Activated effector memory CD4-positive, alpha-beta T cell treated with Interleukin-2 at 50 U/mL for 16 hours (primary cell): ENCODE data around the gene SLC34A2.
"Not testable (repeated sequence)": the region's sequence is repeated elsewhere in the genome, so short reads cannot be mapped to it uniquely, and the experiment has no call there.

ENCODE experiments used
- DNase-seq: peaks from one replicate; pipeline ENCODE4 v3.0.0-alpha.2; 2020

Gene SLC34A2, protein sequence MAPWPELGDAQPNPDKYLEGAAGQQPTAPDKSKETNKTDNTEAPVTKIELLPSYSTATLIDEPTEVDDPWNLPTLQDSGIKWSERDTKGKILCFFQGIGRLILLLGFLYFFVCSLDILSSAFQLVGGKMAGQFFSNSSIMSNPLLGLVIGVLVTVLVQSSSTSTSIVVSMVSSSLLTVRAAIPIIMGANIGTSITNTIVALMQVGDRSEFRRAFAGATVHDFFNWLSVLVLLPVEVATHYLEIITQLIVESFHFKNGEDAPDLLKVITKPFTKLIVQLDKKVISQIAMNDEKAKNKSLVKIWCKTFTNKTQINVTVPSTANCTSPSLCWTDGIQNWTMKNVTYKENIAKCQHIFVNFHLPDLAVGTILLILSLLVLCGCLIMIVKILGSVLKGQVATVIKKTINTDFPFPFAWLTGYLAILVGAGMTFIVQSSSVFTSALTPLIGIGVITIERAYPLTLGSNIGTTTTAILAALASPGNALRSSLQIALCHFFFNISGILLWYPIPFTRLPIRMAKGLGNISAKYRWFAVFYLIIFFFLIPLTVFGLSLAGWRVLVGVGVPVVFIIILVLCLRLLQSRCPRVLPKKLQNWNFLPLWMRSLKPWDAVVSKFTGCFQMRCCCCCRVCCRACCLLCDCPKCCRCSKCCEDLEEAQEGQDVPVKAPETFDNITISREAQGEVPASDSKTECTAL

DNA sequence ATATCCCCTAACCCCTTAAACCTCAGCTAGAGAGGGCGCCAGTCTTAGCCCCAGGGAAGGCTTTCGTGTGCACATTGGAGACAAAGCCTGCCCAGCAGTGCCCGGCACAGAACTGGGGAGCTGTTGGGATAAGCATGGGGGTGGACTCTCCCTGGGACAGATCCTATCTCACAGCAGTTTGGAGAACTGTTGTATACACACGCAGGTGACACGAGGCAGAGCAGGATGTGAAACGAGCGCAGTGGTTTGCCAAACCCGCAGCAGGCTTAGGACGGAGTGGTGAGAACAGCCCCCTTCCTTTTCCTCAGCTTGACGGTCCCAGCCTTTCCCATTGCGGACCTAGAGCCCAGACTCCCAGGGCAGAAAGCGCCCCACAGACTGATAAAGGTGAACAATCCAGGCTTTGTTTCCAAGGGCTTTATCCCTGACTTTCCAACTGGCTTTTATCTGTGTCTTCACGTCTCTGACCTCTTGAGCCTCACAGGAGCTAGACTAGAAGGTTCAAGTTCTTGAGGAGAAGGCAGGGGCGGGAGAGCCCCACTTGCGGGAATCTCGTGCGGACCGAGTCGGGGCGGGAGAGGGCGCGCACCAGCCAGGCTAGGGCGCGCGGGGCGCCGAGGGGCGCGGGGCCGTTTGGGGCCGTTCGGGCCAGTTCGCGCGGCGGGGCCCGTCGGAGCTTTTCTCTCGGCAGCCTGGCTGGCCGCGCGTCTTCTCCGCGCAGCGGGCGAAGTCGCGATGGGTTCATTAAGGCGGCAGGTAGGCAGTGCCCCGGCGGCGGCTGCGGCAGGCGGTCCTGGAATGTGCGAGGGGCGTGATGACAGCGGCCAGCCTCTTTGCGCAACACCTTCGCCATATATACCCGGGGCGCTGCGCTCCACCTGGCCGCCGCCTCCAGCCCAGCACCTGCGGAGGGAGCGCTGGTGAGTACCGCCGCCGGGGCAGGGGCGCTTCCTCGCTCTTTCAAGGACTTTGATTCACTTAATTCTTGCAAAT lies at the start of gene SLC34A2:
Gene SLC34A2 (plus strand): TSS at position 881 of the 993 bp plus-strand sequence. CDS start 6,650 bp downstream, outside the sequence.
- no peak for DNase-seq

DNA sequence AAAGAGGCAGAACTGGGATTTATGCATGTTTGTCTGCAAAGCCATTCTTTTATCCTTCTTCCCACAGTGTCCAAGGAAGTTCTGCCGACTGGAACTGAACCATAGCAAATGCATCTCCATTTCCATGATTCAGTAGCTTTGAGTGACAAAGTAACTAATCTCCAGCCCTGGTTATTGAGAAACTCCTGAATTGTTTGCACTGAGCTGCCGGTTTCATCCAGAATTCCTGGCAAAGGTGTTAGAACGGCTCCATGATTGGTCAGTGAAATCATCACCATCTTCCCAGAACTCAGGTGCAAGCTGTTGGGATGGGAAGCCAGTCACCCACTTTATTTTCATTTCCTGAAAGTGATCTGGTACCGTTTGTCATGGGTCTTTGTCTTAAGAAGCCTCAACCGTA lies 47.0 kb upstream of the SLC34A2 start:
- DNase-seq = no peak

DNA sequence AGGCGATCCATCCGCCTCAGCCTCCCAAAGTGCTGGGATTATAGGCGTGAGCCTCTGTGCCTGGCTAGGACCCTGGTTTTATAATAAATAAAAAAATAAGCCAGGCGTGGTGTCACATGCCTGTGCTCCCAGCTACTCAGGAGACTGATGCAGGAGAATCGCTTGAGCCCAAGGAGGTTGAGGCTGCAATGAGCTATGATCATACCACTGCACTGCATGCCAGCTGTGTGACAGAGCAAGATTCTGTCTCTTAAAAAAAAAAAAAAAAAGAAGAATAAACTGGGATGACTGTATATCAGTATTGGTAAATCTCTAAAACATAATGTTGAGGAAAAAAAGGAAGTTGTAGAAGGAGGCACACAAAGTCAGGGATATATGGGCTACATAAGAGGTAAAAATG lies 45.7 kb upstream of the SLC34A2 start:
- DNase-seq = no peak

DNA sequence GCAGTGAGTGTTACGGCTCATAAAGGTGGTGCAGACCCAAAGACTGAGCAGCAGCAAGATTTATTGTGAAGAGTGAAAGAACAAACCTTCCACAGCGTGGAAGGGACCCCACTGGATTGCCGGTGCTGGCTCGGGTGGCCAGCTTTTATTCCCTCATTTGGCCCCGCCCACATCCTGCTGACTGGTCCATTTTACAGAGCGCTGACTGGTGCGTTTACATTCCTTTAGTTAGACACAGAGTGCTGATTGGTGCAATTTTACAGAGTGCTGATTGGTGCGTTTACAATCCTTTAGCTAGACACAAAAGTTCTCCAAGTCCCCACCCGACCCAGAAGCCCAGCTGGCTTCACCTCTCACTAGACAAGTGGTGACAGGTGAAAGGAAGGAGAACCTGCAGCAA lies 42.0 kb upstream of the SLC34A2 start:
- not testable (repeated sequence) for DNase-seq

DNA sequence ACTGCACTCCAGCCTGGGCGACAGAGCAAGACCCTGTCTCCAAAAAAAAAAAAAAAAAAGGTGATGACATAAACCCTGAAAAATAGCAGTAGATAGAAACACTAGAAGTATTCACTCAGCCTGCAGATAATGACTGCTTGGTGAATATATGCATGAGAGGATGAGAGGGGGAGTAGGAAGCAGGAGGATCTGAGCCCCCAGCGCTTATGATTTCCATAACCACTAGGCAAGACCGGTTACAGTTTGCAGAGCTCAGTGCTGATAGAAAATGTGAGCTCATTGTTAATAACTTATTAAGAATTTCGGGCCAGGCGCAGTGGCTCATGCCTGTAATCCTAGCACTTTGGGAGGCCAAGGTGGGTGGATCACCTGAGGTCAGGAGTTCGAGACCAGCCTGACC lies 40.8 kb upstream of the SLC34A2 start:
- no peak for DNase-seq

DNA sequence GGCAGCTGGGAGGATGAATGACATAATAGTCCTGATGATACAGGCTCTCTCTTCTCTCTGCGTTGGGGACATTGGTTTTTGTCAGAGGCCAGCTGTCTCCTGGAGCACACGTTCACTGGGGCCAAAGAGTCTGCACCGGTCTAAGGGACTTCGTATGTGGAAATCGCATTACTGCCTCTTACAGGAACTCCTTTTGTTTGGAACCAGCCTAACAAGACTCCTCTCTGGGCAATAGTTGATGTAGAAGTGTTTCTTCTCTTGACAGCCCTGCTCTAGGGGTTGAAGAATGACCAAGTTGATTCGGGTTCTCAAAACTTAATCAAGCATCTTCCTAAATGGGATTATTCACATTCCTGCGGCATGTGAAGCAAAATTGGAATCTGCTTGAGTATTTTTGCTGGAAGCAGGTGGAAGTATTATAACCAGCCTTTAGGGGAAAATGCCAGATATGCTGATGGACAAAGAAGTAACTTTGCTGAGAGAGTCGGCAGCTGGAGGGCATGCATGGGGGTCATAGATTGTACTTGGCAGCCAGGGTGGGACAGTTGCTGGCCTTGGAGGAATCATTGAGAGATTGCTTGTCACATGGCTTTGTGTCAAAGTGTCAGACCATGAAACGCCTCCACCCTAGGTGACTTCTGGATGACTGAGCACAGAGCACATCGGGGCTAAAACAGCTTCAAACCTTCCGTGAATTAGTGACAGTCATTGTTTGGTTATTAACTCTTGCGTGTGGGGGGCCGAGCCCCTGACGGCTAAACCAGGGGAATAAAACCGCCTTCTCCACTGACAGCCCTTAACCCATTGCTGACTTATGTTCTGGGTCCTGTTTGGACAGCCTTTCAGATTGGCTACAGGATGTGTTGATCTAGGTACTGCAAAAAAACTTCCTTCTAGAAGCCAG lies 34.4 kb upstream of the SLC34A2 start:
- DNase-seq = no peak

DNA sequence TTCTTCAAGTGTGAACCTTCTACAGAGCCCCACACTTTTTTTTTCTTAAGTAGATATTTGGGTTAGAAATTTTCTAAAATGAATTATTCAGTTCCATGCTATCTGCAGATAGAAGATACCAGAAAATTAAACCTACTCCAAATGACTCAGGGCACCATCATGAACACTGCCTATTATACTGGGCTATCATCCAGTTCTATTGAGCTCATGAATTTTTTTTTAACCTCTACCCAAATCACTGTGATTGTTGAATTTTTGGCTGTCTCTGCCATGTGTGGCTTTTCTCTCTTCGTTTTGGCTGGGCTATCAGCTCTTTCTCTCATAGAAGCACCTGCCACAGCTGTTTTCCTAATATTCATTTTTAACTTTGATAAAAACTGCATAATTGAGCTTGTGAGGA lies 31.0 kb upstream of the SLC34A2 start:
- DNase-seq = no peak

- DNase-seq = no peak
Observed at GRCh38 chr4:25628451-25628850, 27.2 kb upstream of the SLC34A2 start.

GRCh38 chr4:25632135-25632534 lies 23.5 kb upstream of the SLC34A2 start:
- DNase-seq = no peak

GRCh38 chr4:25633541-25633940 lies 22.1 kb upstream of the SLC34A2 start:
- no peak for DNase-seq

GRCh38 chr4:25635501-25635900 lies 20.1 kb upstream of the SLC34A2 start:
- DNase-seq = no peak

GRCh38 chr4:25637581-25638220 lies 17.9 kb upstream of the SLC34A2 start:
- DNase-seq = no peak

- no peak for DNase-seq
Observed at GRCh38 chr4:25638221-25638601, 17.4 kb upstream of the SLC34A2 start.

DNA sequence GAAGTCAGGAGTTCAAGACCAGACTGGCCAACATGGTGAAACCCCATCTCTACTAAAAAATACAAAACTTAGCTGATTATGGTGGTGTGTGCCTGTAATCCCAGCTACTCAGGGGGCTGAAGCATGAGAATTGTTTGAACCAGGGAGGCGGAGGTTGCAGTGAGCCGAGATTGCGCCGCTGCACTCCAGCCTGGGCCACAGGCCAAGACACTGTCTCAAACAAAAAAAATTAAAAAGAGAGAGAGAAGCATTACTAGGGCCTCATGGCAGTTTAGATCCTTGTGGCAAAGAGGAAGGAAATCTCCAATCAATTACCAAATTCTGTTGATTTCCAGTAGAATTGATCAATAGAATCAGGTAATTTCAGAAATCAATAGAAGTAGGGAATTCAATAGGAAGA lies 16.8 kb upstream of the SLC34A2 start:
- DNase-seq = no peak

- no peak for DNase-seq
Observed at GRCh38 chr4:25650311-25650710, 5.3 kb upstream of the SLC34A2 start.

- DNase-seq = no peak
Observed at GRCh38 chr4:25651682-25652081, 4.0 kb upstream of the SLC34A2 start.

DNA sequence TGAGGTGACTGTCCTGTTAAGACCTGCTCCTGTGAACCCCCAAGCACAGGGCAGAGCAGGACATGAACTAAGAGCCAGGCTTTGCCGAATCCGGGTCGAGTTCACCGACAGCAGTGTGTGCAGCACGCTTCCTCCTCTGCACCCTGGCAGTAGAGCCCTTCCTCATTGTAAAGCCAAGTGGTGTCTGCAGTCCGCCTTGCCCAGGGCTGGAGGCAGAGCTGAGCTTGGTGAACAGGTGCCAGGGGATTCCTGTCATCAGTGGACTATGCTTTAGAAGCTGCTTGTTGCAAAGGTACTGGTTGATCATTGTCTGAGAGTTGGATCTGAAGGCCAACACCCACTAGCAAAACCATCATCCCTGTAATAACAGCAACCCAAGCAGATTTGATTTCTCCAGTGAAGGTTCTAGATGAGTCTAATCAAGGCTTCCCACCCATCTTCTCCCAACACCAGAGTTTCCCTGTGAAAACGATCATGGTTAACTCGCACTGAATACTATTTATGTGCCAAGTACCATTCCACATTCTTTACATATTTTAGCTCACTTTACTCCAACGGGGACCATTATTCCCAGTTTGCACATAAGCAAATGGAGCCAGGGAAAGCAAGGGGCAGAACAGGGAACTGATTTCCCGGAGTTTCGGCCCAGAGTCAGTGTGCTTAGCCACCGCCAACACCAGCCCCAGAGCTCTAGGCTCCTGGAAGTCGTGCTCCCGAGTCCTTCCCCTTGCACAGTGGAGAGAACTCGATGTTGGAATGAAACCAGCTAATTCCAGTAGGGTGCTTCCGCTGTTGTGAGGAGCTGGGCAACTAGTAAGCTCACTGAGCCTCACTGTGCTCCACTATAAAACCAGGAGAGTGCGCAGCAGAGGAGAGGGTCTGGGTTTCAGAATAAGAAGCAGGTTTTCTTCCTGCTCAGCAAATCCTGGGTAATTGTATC lies 1.4 kb upstream of the SLC34A2 start:
- DNase-seq = no peak

DNA sequence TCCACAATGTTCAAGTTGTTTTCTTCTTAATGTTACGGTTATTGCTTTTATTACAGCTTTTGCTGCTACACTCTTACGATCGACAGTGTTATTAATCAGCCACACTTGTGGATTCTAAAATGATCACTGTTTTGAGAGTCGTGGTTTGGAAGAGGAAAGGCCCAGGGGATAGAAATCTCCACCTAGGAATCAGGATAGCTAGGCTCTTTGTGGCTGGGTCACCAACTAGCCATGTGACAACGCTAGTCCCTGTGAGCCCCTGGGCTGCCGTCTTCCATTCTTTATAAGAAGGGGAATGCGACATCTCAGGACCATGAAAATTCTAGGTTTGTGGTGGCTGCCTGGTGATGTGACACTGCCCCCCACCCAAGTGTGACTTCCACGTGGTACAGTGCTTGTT lies 380 bp downstream of the SLC34A2 start:
- no peak for DNase-seq

DNA sequence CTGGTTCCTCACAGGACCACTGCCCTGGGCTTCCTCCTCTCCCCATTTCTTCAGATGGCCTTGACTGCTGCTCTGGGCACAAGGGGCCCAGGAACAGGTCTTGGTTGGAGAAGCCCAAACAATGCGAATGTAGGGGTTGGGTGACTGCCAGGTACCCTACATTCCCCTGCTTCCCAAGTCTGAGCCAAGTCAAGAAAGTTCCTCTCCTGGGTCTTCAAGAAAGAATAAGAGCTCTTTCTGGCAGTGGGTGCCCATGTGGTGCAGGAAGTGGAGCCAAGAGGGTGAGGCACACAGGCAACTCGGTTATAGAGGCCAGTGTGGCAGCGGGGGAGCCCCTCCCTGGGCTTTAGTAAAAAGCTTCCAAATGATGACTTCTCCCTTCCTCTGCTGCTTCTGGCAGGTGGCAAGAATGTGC lies 2.7 kb downstream of the SLC34A2 start:
- no peak for DNase-seq

DNA sequence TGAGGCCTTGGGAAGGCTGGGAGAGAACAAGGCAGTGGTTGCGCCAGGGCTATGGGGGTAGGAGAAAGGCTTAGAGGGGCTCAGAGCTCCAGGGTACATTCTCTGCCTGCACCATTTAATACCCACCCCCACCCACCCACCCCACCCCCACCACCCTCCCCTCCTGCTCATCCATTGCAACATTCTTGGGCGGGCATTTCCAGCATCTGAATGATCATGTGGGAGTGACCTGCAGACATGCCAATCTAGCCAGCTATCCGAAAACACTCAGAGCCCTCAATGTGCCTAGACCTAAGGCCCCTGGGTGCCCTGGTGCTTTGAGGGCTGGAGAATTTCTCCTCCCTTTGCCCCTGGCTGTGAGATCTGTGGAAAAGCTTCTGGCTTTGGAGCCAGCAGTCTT lies 3.1 kb downstream of the SLC34A2 start:
- DNase-seq = no peak
